ENCODE results near the gene CEP295NL.

DNA sequence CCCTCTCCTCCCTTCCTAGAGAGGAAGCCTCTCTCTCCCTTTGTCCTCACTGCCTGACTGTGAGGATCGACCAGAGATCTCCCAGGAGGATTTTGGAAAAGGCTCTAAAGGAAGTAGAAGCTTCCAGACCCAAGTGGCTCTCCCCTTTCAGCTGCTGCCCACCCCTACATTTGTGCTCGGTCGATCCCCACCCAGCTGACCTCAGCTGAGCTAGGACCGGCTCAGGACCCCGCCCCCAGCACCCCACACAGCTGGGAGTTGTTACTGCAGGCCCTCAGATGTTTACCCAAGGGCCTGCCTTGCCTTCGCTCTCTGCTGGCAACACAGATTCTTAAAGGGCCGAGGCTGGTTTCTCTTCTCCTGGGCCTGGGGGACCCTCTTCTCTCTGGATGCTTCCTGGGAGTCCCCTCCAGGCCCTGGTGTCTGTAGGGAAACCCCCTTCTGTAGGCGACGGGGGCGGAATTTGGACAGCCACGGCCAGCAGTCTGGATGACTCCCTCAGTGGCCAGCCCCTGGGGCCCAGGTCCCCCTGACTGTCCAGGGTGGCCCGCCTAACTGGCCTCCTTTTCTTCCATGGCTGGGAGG is 49.1 kb upstream of the CEP295NL start:
- TF ChIP-seq CTCF (IDR thresholded peaks at IDR 0.05; ENCODE audit: low read length) (no peak), EZH2 (optimal IDR thresholded peaks at IDR 0.05; ENCODE audit: low read depth, low read length) (no peak)

Measured in MM.1S (cell line).